K562 (cell line): ENCODE measurements around the gene MAU2. TPM values are rescaled to one million over a fixed set of nuclear protein-coding genes. Genes with fewer than 3 reads are reported as not detected.

Experiments
- CTCF ChIP-seq, 3 experiments: IDR thresholded peaks in 2 of 3; conservative IDR thresholded peaks in 1 of 3; 2 replicates each; pipeline ENCODE4 v1.5.1; 2011 to 2012; ENCODE audit warnings: low read length in 3 of 3, mild to moderate bottlenecking in 3 of 3, control low read depth in 2 of 3, improper control_type of control experiment in 1 of 3, inconsistent platforms in 1 of 3, low read depth in 1 of 3, mixed read lengths in 1 of 3, moderate library complexity in 1 of 3; ENCODE audit not compliant: insufficient read depth in 2 of 3
- HNRNPLL ChIP-seq: fragments of 200-400 bp; formaldehyde crosslinking; IDR thresholded peaks from 2 replicates; pipeline ENCODE4 v1.6.1; 2017; ENCODE audit warnings: low read length, low read depth, mild to moderate bottlenecking; ENCODE audit not compliant: poor library complexity, severe bottlenecking
- L3MBTL2 ChIP-seq: fragments of 450-650 bp; IDR thresholded peaks from 2 replicates; pipeline ENCODE4 v1.6.1; 2016; ENCODE audit warnings: mild to moderate bottlenecking, moderate library complexity
- MAX ChIP-seq: sonication (generic); formaldehyde crosslinking; IDR thresholded peaks from 2 replicates; pipeline ENCODE4 v1.9.0; 2022; ENCODE audit warnings: mild to moderate bottlenecking, missing genetic modification reagents
- RBBP5 ChIP-seq: fragments of 200-600 bp; sonication (generic); IDR thresholded peaks from 2 replicates; pipeline ENCODE4 v1.6.1; 2012; ENCODE audit warnings: borderline replicate concordance, mild to moderate bottlenecking, low read length, control low read depth, inconsistent platforms; ENCODE audit not compliant: insufficient read depth, poor library complexity, severe bottlenecking
- REST ChIP-seq, 2 experiments: fragments of 450-650 bp; formaldehyde crosslinking in 1 of 2; IDR thresholded peaks; 2 replicates each; pipeline versions ENCODE4 v1.4.0 to v1.6.1; 2014 to 2020; ENCODE audit warnings: mild to moderate bottlenecking in 2 of 2, borderline replicate concordance in 1 of 2, low read depth in 1 of 2
- SAFB ChIP-seq: fragments of 200-400 bp; formaldehyde crosslinking; IDR thresholded peaks from 2 replicates; pipeline ENCODE4 v1.6.1; 2017; ENCODE audit warnings: low read depth, low read length, borderline replicate concordance
- SMARCB1 ChIP-seq: IDR thresholded peaks from 2 replicates; pipeline ENCODE4 v1.6.1; 2011; ENCODE audit warnings: improper control_type of control experiment, low read depth; ENCODE audit not compliant: insufficient read length
- SPI1 ChIP-seq: IDR thresholded peaks from 2 replicates; pipeline ENCODE4 v1.6.1; 2011; ENCODE audit warnings: low read depth, low read length, control low read depth, borderline replicate concordance
- YY1 ChIP-seq, 3 experiments: IDR thresholded peaks; 2 replicates each; pipeline ENCODE4 v1.6.1; 2011; ENCODE audit warnings: low read length in 2 of 3, mild to moderate bottlenecking in 2 of 3, moderate library complexity in 2 of 3, borderline replicate concordance in 1 of 3, control low read depth in 1 of 3, low read depth in 1 of 3; ENCODE audit not compliant: insufficient read depth in 3 of 3, insufficient replicate concordance in 2 of 3, control insufficient read depth in 1 of 3, insufficient read length in 1 of 3; ENCODE audit errors: extremely low read depth in 1 of 3
- ZNF76 ChIP-seq: fragments of 250-450 bp; sonication (Bioruptor Pico); IDR thresholded peaks from 2 replicates; pipeline ENCODE4 v1.4.0; 2020; ENCODE audit warnings: mild to moderate bottlenecking, moderate library complexity, borderline replicate concordance
- polyA plus RNA-seq, 8 experiments: library from polyadenylated mRNA; depleted of rRNA in 4 of 8; stranded (reverse) in 5 of 8; unstranded in 3 of 8; fragments of >200 nt; fragmentation: Nextera tagmentation in 2 of 8; fragmentation: Illumina TruSeq in 1 of 8; extraction: Ambion mirVana in 2 of 8; extraction: Trizol in 1 of 8; gene quantifications; 2 replicates each; pipeline versions ENCODE4 v1.2.1 to v1.2.3, GENCODE V29; 2011 to 2014; ENCODE audit warnings: inconsistent platforms in 1 of 8, missing spikeins in 1 of 8
- total RNA-seq, 7 experiments: library from RNA; depleted of rRNA in 6 of 7; stranded (reverse); fragments of >200 nt in 6 of 7; fragmentation: Illumina TruSeq in 2 of 7; extraction: Trizol in 2 of 7; gene quantifications; 2 replicates each; pipeline versions ENCODE4 v1.2.1 to v1.2.3, GENCODE V29; 2011 to 2021; ENCODE audit warnings: low replicate concordance in 1 of 7

Gene MAU2
- total and polyA plus RNA-seq, 9 of the 15 experiments (the other 6 are each of a cell fraction or from before 2014, with no cell fraction given): 1.2 to 48.1 (median 19.4) TPM

- TF ChIP-seq REST (IDR thresholded peaks at IDR 0.05; ENCODE audit: borderline replicate concordance) (peak; percentile 95), REST (CRISPR knock-in tag; IDR thresholded peaks at IDR 0.05; ENCODE audit: low read depth) (0 out of 2 replicates have a peak, but pooled peaks have one; percentile 41), SAFB (no peak), CTCF (IDR thresholded peaks at IDR 0.05 in 2 of 3, conservative IDR thresholded peaks at IDR 0.05 in 1 of 3; ENCODE audit: insufficient read depth in 2 of 3, low read depth in 1 of 3, low read length in 3 of 3) (peak in 2 of 3 experiments; percentile 42 to 45; a peak in 3 of 6 replicates), SMARCB1 (peak; percentile 57), SPI1 (peak; percentile 47; the same call in 1 of the 2 replicates), ZNF76 (CRISPR knock-in tag) (0 out of 2 replicates have a peak, but pooled peaks have one; percentile 41), HNRNPLL (no peak), YY1 (IDR thresholded peaks at IDR 0.05; ENCODE audit: borderline replicate concordance in 1 of 3, control insufficient read depth in 1 of 3, extremely low read depth in 1 of 3, insufficient read depth in 3 of 3, insufficient read length in 1 of 3, insufficient replicate concordance in 2 of 3, low read depth in 1 of 3, low read length in 2 of 3) (peak in 2 of 3 experiments; percentile 38 to 42), L3MBTL2 (no peak), RBBP5 (peak; percentile 67), MAX (CRISPR knock-in tag) (no peak)
Measured at GRCh38 chr19:19385896-19386869, 65.6 kb downstream of the MAU2 start (continued).
